K562 (cell line): ENCODE data around the gene USP50. TPM values are rescaled to one million over a fixed set of nuclear protein-coding genes. Genes with fewer than 3 reads are reported as not detected.

Source experiments
- ATAC-seq: fragments of 200-7000 bp; cut with Tn5 transposase; 3 replicates; pipeline ENCODE4 v1.9.1; 2020; ENCODE audit warnings: moderate library complexity
- BruUV-seq: library from RNA; stranded (reverse); fragments of 400-500 nt; replicated peaks from 2 replicates; lab custom pipeline; 2021; lab: Mats Ljungman, UMichigan
- CTCF ChIA-PET: fragments of 300-600 bp; formaldehyde crosslinking; extraction: SDS; loops from one replicate; lab custom pipeline; 2021; ENCODE audit warnings: low intra/inter-chr PET ratio; lab: Yijun Ruan, JAX
- POLR2A ChIA-PET: fragments of 300-600, 350-650 bp; sonication (Branson Sonifier 250); formaldehyde crosslinking; extraction: SDS; loops from one replicate; lab custom pipeline; 2021; ENCODE audit warnings: antibody characterized with exemption, inconsistent platforms; lab: Yijun Ruan, JAX
- DNase-seq, 4 experiments: peaks; one replicate each; pipeline versions ENCODE4 v3.0.0 to v3.0.0-alpha.2; 2011 to 2018; ENCODE audit warnings: low spot score in 3 of 4, mixed read lengths in 3 of 4; ENCODE audit errors: extremely low read depth in 1 of 4
- FAIRE-seq: peaks from 2 replicates; lab custom pipeline; 2011; peaks lifted over from hg19 to GRCh38; lab: Jason Lieb, UNC
- H2AFZ ChIP-seq: 2 replicates; pipeline ENCODE4 v1.6.0; 2011; ENCODE audit warnings: low read depth, low read length, control low read depth, inconsistent platforms
- H3K27ac ChIP-seq: fragments of 200-600 bp; 3 replicates; pipeline ENCODE4 v1.8.0; 2011; ENCODE audit warnings: low read depth, mild to moderate bottlenecking, control low read depth, inconsistent platforms, low read length, moderate library complexity, mixed read lengths; ENCODE audit errors: extremely low read depth
- H3K27me3 ChIP-seq, 2 experiments: fragments of 300-600 bp in 1 of 2; 2 replicates in 1 of 2; 3 replicates in 1 of 2; pipeline versions ENCODE4 v1.6.0 to v1.8.0; 2011; ENCODE audit warnings: inconsistent platforms in 2 of 2, low read length in 2 of 2, mild to moderate bottlenecking in 1 of 2, mixed read lengths in 1 of 2, moderate library complexity in 1 of 2; ENCODE audit not compliant: control insufficient read depth in 2 of 2, insufficient read depth in 2 of 2
- H3K36me3 ChIP-seq: fragments of 300-600 bp; 3 replicates; pipeline ENCODE4 v1.8.0; 2011; ENCODE audit warnings: mild to moderate bottlenecking, low read length, inconsistent platforms; ENCODE audit not compliant: control insufficient read depth, insufficient read depth
- H3K4me1 ChIP-seq, 2 experiments: fragments of 200-600 bp in 1 of 2; replicated peaks in 1 of 2; 2 replicates in 1 of 2; 3 replicates in 1 of 2; pipeline versions ENCODE4 v1.5.1 to v1.8.0; 2011; ENCODE audit warnings: inconsistent platforms in 2 of 2, low read length in 2 of 2, mild to moderate bottlenecking in 1 of 2, mixed read lengths in 1 of 2, moderate library complexity in 1 of 2; ENCODE audit not compliant: control insufficient read depth in 2 of 2, insufficient read depth in 2 of 2
- H3K4me2 ChIP-seq: 2 replicates; pipeline ENCODE4 v1.6.1; 2011; ENCODE audit warnings: low read length, control low read depth, inconsistent platforms, mixed read lengths; ENCODE audit not compliant: insufficient read depth
- H3K4me3 ChIP-seq: fragments of 200-600 bp; sonication (generic), shearing (Covaris generic); 2 replicates; pipeline ENCODE4 v1.5.1; 2016; ENCODE audit warnings: control low read depth, inconsistent platforms
- H3K79me2 ChIP-seq: fragments of 200-600 bp; 3 replicates; pipeline ENCODE4 v1.8.0; 2011; ENCODE audit warnings: low read length, inconsistent platforms; ENCODE audit not compliant: control insufficient read depth, insufficient read depth
- H3K9ac ChIP-seq, 2 experiments: 2 replicates each; pipeline versions ENCODE4 v1.6.0 to v1.6.1; 2011; ENCODE audit warnings: low read depth in 2 of 2, low read length in 2 of 2, control low read depth in 1 of 2, inconsistent platforms in 1 of 2, mild to moderate bottlenecking in 1 of 2, mixed read lengths in 1 of 2; ENCODE audit not compliant: insufficient read depth in 1 of 2
- H3K9me1 ChIP-seq: one replicate; pipeline ENCODE4 v1.6.0; 2011; ENCODE audit warnings: inconsistent platforms, mild to moderate bottlenecking, low read length, moderate library complexity; ENCODE audit not compliant: control insufficient read depth, insufficient read depth
- H3K9me3 ChIP-seq: replicated peaks from 2 replicates; pipeline ENCODE4 v1.5.1; 2011; ENCODE audit warnings: low read depth, low read length, inconsistent platforms; ENCODE audit not compliant: control insufficient read depth, insufficient read depth
- H4K20me1 ChIP-seq: replicated peaks from 2 replicates; pipeline ENCODE4 v1.6.1; 2011; ENCODE audit warnings: low read length, inconsistent platforms, mixed read lengths; ENCODE audit not compliant: control insufficient read depth, insufficient read depth
- BHLHE40 ChIP-seq: IDR thresholded peaks from 2 replicates; pipeline ENCODE4 v1.6.1; 2011; ENCODE audit warnings: low read length, improper control_type of control experiment
- GATAD2A ChIP-seq: fragments of 450-650 bp; IDR thresholded peaks from 2 replicates; pipeline ENCODE4 v1.6.1; 2017
- HCFC1 ChIP-seq: IDR thresholded peaks from 2 replicates; pipeline ENCODE4 v1.6.1; 2012; ENCODE audit warnings: low read depth, low read length, improper control_type of control experiment
- LARP7 ChIP-seq: fragments of 450-650 bp; IDR thresholded peaks from 2 replicates; pipeline ENCODE4 v1.6.1; 2016
- MAFK ChIP-seq: IDR thresholded peaks from 2 replicates; pipeline ENCODE4 v1.6.1; 2011; ENCODE audit warnings: low read length, improper control_type of control experiment
- MIER1 ChIP-seq: fragments of 450-650 bp; IDR thresholded peaks from 2 replicates; pipeline ENCODE4 v1.6.1; 2016; ENCODE audit warnings: antibody characterized with exemption, mild to moderate bottlenecking, low read depth
- POLR2B ChIP-seq: fragments of 450-650 bp; IDR thresholded peaks from 2 replicates; pipeline ENCODE4 v1.6.1; 2018; ENCODE audit warnings: low read depth; ENCODE audit not compliant: partially characterized antibody
- SLC30A9 ChIP-seq: fragments of 250-450 bp; sonication (Bioruptor Pico); IDR thresholded peaks from 2 replicates; pipeline ENCODE4 v1.8.0; 2022; ENCODE audit warnings: mild to moderate bottlenecking, moderate library complexity
- SMAD4 ChIP-seq: fragments of 250-450 bp; sonication (Bioruptor Pico); conservative IDR thresholded peaks from 2 replicates; pipeline ENCODE4 v1.8.0; 2021; ENCODE audit warnings: inconsistent platforms, mild to moderate bottlenecking, moderate library complexity
- SP2 ChIP-seq: IDR thresholded peaks from 2 replicates; pipeline ENCODE4 v1.6.1; 2011; ENCODE audit warnings: mild to moderate bottlenecking, low read depth, low read length, moderate library complexity; ENCODE audit not compliant: poor library complexity, severe bottlenecking; ENCODE audit errors: extremely low read depth
- TAF7 ChIP-seq: fragments of 450-650 bp; IDR thresholded peaks from 2 replicates; pipeline ENCODE4 v1.6.1; 2016; ENCODE audit warnings: missing genetic modification characterization, missing compliant biosample characterization
- YBX1 ChIP-seq: fragments of 450-650 bp; IDR thresholded peaks from 2 replicates; pipeline ENCODE4 v1.7.1; 2016; ENCODE audit warnings: mild to moderate bottlenecking
- ZNF146 ChIP-seq: IDR thresholded peaks from one replicate; pipeline ENCODE4 v1.6.1; 2018; ENCODE audit warnings: missing compliant biosample characterization; ENCODE audit not compliant: unreplicated experiment
- ZNF316 ChIP-seq: fragments of 450-650 bp; IDR thresholded peaks from 2 replicates; pipeline ENCODE4 v1.6.1; 2016
- ZNF583 ChIP-seq: fragments of 250-450 bp; sonication (Bioruptor Pico); IDR thresholded peaks from 2 replicates; pipeline ENCODE4 v1.4.0; 2020
- ZNF695 ChIP-seq: fragments of 450-650 bp; formaldehyde crosslinking; IDR thresholded peaks from 2 replicates; pipeline ENCODE4 v1.4.0; 2020; ENCODE audit warnings: mild to moderate bottlenecking, moderate library complexity
- ZNF699 ChIP-seq: fragments of 250-450 bp; sonication (Bioruptor Pico); IDR thresholded peaks from 2 replicates; pipeline ENCODE4 v1.8.0; 2021; ENCODE audit warnings: mild to moderate bottlenecking, moderate library complexity; ENCODE audit not compliant: insufficient replicate concordance
- ZNF766 ChIP-seq: fragments of 200-800 bp; sonication (Bioruptor generic); conservative IDR thresholded peaks from 2 replicates; pipeline ENCODE4 v1.6.1; 2016; ENCODE audit warnings: missing genetic modification characterization, missing compliant biosample characterization
- ZNF79 ChIP-seq: fragments of 250-450 bp; sonication (Bioruptor Pico); IDR thresholded peaks from 2 replicates; pipeline ENCODE4 v1.4.0; 2020; ENCODE audit warnings: low read depth, mild to moderate bottlenecking, moderate library complexity
- WGBS: fragments of 100-300 bp; shearing (Covaris generic); methylation state at CpG from one replicate; pipeline ENCODE4 v1.1.6; 2016; ENCODE audit warnings: low coverage, mixed read lengths; ENCODE audit not compliant: insufficient coverage; ENCODE audit errors: missing lambda C conversion rate; 5-methylcytosine and 5-hydroxymethylcytosine counted together
- in situ Hi-C: fragments of 300-500 bp; cut with MboI; formaldehyde crosslinking; loops from 4 replicates; pipeline ENCODE4 v1.15.0; 2018; ENCODE audit warnings: inconsistent platforms, mixed read lengths
- intact Hi-C: fragments of 100-400 bp; cut with micrococcal nuclease; formaldehyde crosslinking; loops from 2 replicates; pipeline ENCODE4 v1.14.2; 2022
- polyA plus RNA-seq, 8 experiments: library from polyadenylated mRNA; depleted of rRNA in 4 of 8; stranded (reverse) in 5 of 8; unstranded in 3 of 8; fragments of >200 nt; fragmentation: Nextera tagmentation in 2 of 8; fragmentation: Illumina TruSeq in 1 of 8; extraction: Ambion mirVana in 2 of 8; extraction: Trizol in 1 of 8; gene quantifications; 2 replicates each; pipeline versions ENCODE4 v1.2.1 to v1.2.3, GENCODE V29; 2011 to 2014; ENCODE audit warnings: inconsistent platforms in 1 of 8, missing spikeins in 1 of 8
- total RNA-seq, 7 experiments: library from RNA; depleted of rRNA in 6 of 7; stranded (reverse); fragments of >200 nt in 6 of 7; fragmentation: Illumina TruSeq in 2 of 7; extraction: Trizol in 2 of 7; gene quantifications; 2 replicates each; pipeline versions ENCODE4 v1.2.1 to v1.2.3, GENCODE V29; 2011 to 2021; ENCODE audit warnings: low replicate concordance in 1 of 7

The USP50 gene
- total and polyA plus RNA-seq, 9 of the 15 experiments (the other 6 are each of a cell fraction or from before 2014, with no cell fraction given), result not detected

GRCh38 chr15:50562735-50563640, 16.5 kb upstream of the USP50 start:
- no peaks in the 10 kb centered on the region for H4K20me1 ChIP-seq
- H3K9me3 ChIP-seq, result no peaks in the 10 kb centered on the region
- ChIA-PET POLR2A (interaction anchor here (0.9 kb wide), 1 partner anchor 11 kb away, joined by 3 read pairs; no protein-coding TSS in a partner anchor), CTCF (no interaction called here)
- H3K9me1 ChIP-seq, result no peaks in the 10 kb centered on the region
- no peak for TF ChIP-seq POLR2B
- TF ChIP-seq SLC30A9, result no peak
- no peak for TF ChIP-seq ZNF316
- no peak for TF ChIP-seq ZNF766
- no peak for TF ChIP-seq ZNF146
- TF ChIP-seq HCFC1, result no peak
- no peak for TF ChIP-seq YBX1
- TF ChIP-seq GATAD2A, result no peak
- no peak for TF ChIP-seq ZNF695
- no peak for TF ChIP-seq SP2
- no peak for TF ChIP-seq SMAD4
- no peak for TF ChIP-seq ZNF79 (CRISPR knock-in tag)
- TF ChIP-seq LARP7, result no peak
- TF ChIP-seq ZNF583 (CRISPR knock-in tag), result no peak
- no peak for TF ChIP-seq MIER1
- TF ChIP-seq TAF7, result no peak
- no peak for TF ChIP-seq MAFK
- no peak for TF ChIP-seq ZNF699 (CRISPR knock-in tag)
- TF ChIP-seq BHLHE40, result no peak
- in situ Hi-C loops (no loop called here), intact Hi-C loops (no loop called here)
- no TSS peak for BruUV-seq
- H3K9ac ChIP-seq, result no peak overlapping the region
- H3K4me3 ChIP-seq, result no peak overlapping the region
- peaks cover 66% of the 10 kb centered on the region; the same call in 2 of the 3 replicates for H3K36me3 ChIP-seq
- no peak overlapping the region for H2AFZ ChIP-seq
- no peak overlapping the region for H3K4me2 ChIP-seq
- WGBS, result 96% methylated on average over 3 of the region's 4 CpGs
- no peaks in the 10 kb centered on the region for H3K4me1 ChIP-seq
- ATAC-seq, result no peak
- H3K27me3 ChIP-seq, result no peaks in the 10 kb centered on the region
- DNase-seq, result no peak
- no peak overlapping the region for H3K27ac ChIP-seq
- no peaks in the 10 kb centered on the region for H3K79me2 ChIP-seq
- no peak for FAIRE-seq
